ENCODE measurements around the gene UNC5C.

The UNC5C gene

GRCh38 chr4:95217197-95217596, 331.6 kb downstream of the UNC5C start:
- DNase-seq (ENCODE audit: low read depth) = no peak
- no peak overlapping the region for H3K4me3 ChIP-seq (ENCODE audit: control insufficient read depth, low read depth, low read length)
- TF ChIP-seq, protein P1, sequence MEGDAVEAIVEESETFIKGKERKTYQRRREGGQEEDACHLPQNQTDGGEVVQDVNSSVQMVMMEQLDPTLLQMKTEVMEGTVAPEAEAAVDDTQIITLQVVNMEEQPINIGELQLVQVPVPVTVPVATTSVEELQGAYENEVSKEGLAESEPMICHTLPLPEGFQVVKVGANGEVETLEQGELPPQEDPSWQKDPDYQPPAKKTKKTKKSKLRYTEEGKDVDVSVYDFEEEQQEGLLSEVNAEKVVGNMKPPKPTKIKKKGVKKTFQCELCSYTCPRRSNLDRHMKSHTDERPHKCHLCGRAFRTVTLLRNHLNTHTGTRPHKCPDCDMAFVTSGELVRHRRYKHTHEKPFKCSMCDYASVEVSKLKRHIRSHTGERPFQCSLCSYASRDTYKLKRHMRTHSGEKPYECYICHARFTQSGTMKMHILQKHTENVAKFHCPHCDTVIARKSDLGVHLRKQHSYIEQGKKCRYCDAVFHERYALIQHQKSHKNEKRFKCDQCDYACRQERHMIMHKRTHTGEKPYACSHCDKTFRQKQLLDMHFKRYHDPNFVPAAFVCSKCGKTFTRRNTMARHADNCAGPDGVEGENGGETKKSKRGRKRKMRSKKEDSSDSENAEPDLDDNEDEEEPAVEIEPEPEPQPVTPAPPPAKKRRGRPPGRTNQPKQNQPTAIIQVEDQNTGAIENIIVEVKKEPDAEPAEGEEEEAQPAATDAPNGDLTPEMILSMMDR (IDR thresholded peaks at IDR 0.05; ENCODE audit: control insufficient read depth, insufficient read depth, low read depth, low read length, missing control alignments) = no peak

DNA sequence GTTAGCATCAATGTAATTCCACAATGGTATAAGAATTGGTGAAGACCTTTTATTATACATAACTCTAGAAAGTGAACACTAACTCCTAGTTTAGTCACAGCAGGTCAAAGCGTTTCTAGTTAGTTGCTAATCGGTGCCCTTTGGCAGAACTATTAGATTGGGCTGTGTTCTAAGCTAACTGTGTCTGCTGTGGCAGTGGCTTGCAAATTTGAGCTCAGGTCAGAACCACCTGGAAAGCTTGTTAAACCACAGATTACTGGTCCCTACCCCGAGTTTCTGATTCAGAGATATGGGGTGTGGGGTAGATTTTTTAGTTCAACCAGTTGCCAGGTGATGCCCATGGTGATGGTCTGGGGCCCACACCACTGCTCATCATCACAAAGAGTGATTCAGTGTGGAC, 332.1 kb downstream of the UNC5C start:
- TF ChIP-seq, protein P1 (IDR thresholded peaks at IDR 0.05; ENCODE audit: control insufficient read depth, insufficient read depth, low read depth, low read length, missing control alignments) = no peak
- no peak for DNase-seq (ENCODE audit: low read depth)
- H3K4me3 ChIP-seq (ENCODE audit: control insufficient read depth, low read depth, low read length) = no peak overlapping the region

DNA sequence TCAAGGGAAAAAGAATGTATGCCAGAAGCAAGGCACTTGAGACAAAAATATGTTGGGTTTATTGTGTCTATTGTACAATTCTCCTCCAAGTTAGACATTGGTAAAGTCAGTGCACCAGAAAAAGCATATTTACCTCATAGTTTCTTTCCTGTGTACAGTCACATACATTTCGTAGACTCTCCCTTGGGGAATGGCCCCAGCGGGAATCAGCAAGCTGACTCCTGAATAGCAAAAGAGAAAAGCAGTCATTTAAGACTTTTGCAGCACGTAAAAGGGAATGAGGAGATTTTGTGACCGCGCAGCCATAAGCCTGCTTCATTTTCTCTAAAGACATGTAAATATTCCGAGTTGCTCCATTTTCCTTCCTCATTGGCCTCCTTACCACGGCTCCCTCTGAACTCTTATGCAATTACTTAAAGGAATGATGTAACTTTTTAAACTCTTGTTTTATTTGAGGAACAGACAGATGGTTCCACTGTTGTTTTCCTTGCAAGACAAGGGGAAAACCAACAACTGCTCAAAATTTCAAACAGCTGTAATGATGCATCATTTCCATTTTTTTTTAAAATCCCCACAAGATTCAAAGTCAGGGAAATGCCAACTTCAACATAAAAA, 332.7 kb downstream of the UNC5C start:
- no peak overlapping the region for H3K4me3 ChIP-seq (ENCODE audit: control insufficient read depth, low read depth, low read length)
- DNase-seq (ENCODE audit: low read depth) = no peak
- TF ChIP-seq, protein P1 (IDR thresholded peaks at IDR 0.05; ENCODE audit: control insufficient read depth, insufficient read depth, low read depth, low read length, missing control alignments) = no peak

GRCh38 chr4:95215043-95215442, 333.7 kb downstream of the UNC5C start:
- no peak overlapping the region for H3K4me3 ChIP-seq (ENCODE audit: control insufficient read depth, low read depth, low read length)
- no peak for DNase-seq (ENCODE audit: low read depth)
- TF ChIP-seq, protein P1 (IDR thresholded peaks at IDR 0.05; ENCODE audit: control insufficient read depth, insufficient read depth, low read depth, low read length, missing control alignments) = no peak

DNA sequence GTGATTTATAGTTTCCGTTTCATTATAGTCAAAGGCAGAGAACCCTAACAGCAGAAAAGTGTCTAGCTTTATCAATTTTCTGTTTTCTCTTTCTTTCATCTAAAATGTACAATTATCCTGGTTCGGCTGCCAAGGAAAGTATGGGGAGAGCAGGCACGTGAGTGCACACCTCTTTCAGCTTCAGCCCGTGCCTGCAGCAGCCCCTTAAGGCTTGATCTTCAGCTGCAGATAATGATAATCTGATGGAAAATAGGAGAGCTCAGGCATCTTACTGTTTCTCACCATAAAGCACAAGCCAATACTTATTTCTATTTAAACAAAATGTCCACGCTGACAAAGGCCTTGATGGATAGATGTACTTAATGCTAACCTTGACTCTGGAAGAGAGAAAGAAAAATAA, 334.4 kb downstream of the UNC5C start:
- no peak overlapping the region for H3K4me3 ChIP-seq (ENCODE audit: control insufficient read depth, low read depth, low read length)
- DNase-seq (ENCODE audit: low read depth) = no peak
- TF ChIP-seq, protein P1 (IDR thresholded peaks at IDR 0.05; ENCODE audit: control insufficient read depth, insufficient read depth, low read depth, low read length, missing control alignments) = no peak

DNA sequence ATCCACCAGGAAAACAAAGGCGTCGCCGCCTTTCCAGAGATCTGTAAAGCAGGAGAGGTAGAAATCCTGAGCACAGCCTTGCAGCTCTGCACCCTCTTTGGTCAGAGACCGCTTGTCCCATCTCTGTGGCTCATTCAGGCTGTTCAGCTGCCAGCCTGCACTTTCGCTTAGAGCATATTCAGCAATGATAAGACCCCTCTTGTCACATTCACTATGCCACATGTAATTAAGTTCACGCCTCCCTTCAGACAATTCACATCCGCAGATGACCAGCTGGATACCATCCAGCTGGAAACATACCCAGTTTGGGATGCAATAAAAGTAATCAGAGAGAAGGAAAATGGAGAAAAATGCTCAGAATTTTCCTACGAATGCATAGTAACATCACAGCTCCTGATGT, 335.4 kb downstream of the UNC5C start:
- no peak overlapping the region for H3K4me3 ChIP-seq (ENCODE audit: control insufficient read depth, low read depth, low read length)
- TF ChIP-seq, protein P1 (IDR thresholded peaks at IDR 0.05; ENCODE audit: control insufficient read depth, insufficient read depth, low read depth, low read length, missing control alignments) = no peak
- no peak for DNase-seq (ENCODE audit: low read depth)

- no peak for DNase-seq (ENCODE audit: low read depth)
- TF ChIP-seq, protein P1 (IDR thresholded peaks at IDR 0.05; ENCODE audit: control insufficient read depth, insufficient read depth, low read depth, low read length, missing control alignments) = no peak
- no peak overlapping the region for H3K4me3 ChIP-seq (ENCODE audit: control insufficient read depth, low read depth, low read length)
Measured at GRCh38 chr4:95212692-95213091, 336.1 kb downstream of the UNC5C start.

All from AG09309 (cell line).